Omental fat pad (tissue), 4 donors: ENCODE data around the gene TMEM253. TPM values are rescaled to one million over a fixed set of nuclear protein-coding genes. Genes with fewer than 3 reads are reported as not detected.

Source experiments
- ATAC-seq: fragments of 150-250 bp; one replicate; pipeline ENCODE4 v1.9.1; 2016; ENCODE audit warnings: mild to moderate bottlenecking, moderate library complexity; ENCODE audit not compliant: low FRiP score
- DNase-seq: peaks from one replicate; pipeline ENCODE4 v3.0.0-alpha.2; 2019; ENCODE audit warnings: low spot score
- total RNA-seq, 4 donors: library from RNA; depleted of rRNA; stranded (reverse); fragments of >200 nt; gene quantifications; one replicate each; pipeline ENCODE4 v1.1.0, GENCODE V29; 2016
- TF ChIP-seq, protein P1 (sequence below), 3 donors: fragments of 450-650 bp; IDR thresholded peaks; one replicate each; pipeline ENCODE4 v1.5.1; 2016 to 2017; ENCODE audit warnings: antibody characterized with exemption in 3 of 3, mild to moderate bottlenecking in 3 of 3, moderate library complexity in 2 of 3

The TMEM253 gene
- total RNA-seq, 4 donors from 2014 or later: 0.75 to 2.4 TPM; not detected in 2

- ATAC-seq (no peak), DNase-seq (peak; percentile 18)
Measured at GRCh38 chr14:21090940-21091663, 9.8 kb upstream of the TMEM253 start.

GRCh38 chr14:21091821-21092272 lies 9.0 kb upstream of the TMEM253 start:
- DNase-seq (peak; percentile 8), ATAC-seq (no peak)
- TF ChIP-seq, protein P1, sequence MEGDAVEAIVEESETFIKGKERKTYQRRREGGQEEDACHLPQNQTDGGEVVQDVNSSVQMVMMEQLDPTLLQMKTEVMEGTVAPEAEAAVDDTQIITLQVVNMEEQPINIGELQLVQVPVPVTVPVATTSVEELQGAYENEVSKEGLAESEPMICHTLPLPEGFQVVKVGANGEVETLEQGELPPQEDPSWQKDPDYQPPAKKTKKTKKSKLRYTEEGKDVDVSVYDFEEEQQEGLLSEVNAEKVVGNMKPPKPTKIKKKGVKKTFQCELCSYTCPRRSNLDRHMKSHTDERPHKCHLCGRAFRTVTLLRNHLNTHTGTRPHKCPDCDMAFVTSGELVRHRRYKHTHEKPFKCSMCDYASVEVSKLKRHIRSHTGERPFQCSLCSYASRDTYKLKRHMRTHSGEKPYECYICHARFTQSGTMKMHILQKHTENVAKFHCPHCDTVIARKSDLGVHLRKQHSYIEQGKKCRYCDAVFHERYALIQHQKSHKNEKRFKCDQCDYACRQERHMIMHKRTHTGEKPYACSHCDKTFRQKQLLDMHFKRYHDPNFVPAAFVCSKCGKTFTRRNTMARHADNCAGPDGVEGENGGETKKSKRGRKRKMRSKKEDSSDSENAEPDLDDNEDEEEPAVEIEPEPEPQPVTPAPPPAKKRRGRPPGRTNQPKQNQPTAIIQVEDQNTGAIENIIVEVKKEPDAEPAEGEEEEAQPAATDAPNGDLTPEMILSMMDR (IDR thresholded peaks at IDR 0.05): no peak

More at GRCh38 chr14:21090940-21091663, 9.8 kb upstream of the TMEM253 start:
- TF ChIP-seq, protein P1 (IDR thresholded peaks at IDR 0.05): no peak

DNA sequence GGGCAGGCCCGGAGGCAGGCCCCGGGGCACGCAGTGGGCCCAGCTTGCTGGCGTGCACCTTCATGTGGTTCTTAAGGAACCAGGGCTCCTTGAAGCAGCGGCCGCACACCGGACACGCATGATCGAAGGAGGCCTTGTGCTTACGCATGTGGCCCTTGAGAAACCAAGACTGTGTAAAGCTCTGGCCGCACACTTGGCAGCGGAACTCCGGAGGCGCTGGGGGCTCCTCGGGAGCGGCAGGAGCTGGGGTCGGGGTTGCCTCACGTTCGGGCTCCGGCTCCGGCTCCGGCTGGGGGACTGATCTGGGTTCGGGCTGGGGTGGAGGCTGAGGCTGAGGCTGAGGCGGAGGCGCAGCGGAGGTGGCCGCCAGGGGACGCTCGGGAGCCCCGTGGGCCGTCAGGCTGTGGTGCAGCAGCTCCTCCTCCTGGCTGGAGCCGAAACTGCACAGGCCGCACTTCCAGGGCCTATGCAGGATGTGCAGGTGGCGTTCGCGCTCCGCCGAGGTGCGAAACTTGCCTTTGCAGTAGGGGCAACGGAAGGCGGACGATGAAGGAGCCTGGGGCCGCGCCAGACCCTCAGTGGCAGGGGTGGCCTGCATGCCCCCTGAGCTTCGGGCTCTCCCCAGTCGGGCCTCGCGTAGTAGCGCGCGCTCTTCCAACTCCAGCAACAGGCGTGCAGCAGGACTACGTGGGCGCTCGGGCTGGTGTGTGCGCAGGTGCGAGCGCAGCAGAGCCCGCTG lies 8.4 kb upstream of the TMEM253 start:
- DNase-seq (peak; percentile 65), ATAC-seq (peak; percentile 83)
- TF ChIP-seq, protein P1 (IDR thresholded peaks at IDR 0.05): peak; percentile 100

DNA sequence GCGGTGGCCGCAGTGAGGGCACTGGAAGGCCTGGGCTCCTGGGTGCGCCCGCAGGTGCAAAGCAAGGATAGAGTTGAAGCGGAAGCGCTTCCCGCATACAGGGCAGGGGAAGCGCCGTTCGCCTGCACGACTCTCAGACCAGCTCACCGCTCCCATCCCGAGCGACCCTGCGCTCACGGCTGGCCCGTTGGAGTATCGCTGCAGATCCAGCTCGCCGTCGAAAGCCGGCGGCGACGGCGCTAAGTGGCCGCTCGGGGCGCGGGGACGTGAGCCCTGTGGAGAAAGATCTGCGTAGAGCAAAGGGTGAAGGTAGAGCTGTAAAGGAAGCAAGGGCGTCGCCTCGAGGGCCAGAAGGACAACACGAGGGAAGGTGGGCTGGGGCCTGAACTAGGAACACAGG lies 7.8 kb upstream of the TMEM253 start:
- no peak for DNase-seq

GRCh38 chr14:21093769-21094681 lies 6.8 kb upstream of the TMEM253 start:
- DNase-seq (no peak), ATAC-seq (no peak)
- TF ChIP-seq, protein P1 (IDR thresholded peaks at IDR 0.05): no peak

More for the DNA sequence above, 7.8 kb upstream of the TMEM253 start:
- TF ChIP-seq, protein P1 (IDR thresholded peaks at IDR 0.05): no peak
- ATAC-seq: no peak

DNA sequence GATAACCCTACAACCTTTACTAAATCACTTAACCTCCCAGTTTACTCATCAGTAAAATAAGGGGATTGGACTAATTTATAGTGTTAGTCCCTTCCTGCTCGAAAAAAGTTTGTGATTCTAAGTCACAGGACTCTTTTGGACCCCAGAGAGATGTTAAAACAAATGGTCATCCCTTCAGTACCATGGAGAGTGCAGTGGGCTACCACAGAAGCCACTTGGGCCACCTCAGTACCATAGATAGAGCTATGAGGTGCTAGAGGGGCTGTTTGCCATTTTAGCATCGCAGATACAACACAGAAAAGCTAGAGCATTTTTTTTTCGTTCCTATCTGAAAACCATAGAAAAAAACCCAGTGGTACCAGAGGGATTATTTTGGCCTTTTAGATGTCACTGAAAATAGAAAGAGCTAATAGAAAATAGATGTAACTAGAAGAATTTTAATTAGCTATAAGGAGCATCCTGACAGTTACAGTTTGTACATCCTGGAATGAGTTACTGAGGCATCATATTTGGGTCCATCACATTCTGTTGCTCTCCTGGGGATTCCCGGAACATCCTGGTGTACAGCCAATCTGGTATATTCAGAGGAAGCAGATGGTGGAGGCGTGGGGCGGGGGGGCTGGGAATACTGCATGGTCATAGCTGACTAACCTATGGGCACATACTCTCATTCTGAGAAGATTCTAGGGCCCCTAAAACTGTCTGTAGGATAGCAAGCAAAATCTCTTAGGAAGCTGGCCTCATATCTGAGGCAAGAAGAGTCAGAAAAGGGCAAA lies 5.2 kb upstream of the TMEM253 start:
- peak; percentile 11 for ATAC-seq
- TF ChIP-seq, protein P1 (IDR thresholded peaks at IDR 0.05): no peak
- no peak for DNase-seq
